Glomerular endothelial cell (primary cell): ENCODE measurements around the gene FMN2. TPM values are rescaled to one million over a fixed set of nuclear protein-coding genes. Genes with fewer than 3 reads are reported as not detected.

Experiments used
- DNase-seq: peaks from one replicate; pipeline ENCODE4 v3.0.0-alpha.2; 2011; ENCODE audit warnings: low read depth, low spot score; ENCODE audit errors: extremely low read depth
- total RNA-seq: library from RNA; depleted of rRNA; stranded (reverse); fragments of >200 nt; gene quantifications from 2 replicates; pipeline ENCODE4 v1.2.3, GENCODE V29; 2015

FMN2 gene
- total RNA-seq, 1 donor from 2014 or later: 7.5 TPM

DNA sequence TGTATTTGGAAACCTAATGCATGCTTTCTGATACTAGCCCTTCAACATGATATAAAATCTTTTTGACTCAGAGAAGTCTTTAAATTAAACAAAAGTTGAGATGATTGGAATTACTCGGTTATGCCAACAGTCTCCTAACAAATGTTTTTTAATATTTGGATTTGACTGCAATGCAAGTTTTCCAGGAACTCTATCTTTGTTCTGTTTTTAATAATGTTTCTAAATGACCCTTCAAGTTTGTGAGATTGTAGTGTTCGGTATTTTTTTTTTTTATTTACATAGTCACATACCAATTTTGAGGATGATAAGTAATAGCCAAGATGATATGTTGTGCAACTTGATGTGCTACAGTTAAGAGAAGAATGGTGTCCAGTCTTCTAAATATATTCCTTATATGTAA is 258.0 kb downstream of the FMN2 start:
- DNase-seq: no peak

DNA sequence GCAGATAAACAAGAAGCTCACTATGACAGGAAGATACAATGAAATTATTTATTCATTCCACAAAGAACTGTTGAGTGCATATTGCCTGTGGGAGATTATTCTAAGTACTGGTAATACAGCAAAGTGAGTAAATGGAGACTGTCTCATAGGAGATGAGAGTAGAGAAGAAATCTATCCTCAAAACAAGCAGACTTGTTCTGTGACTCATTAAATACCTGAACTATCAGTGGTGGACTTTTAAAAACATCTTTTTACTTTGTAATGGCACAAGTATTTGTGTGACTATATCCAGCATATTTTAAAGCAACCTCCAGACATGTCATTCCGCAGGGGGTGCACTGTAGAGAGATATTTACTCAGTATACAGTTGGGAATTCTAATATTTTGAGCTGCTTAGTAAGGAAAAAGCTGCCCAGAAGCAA is 259.2 kb downstream of the FMN2 start:
- no peak for DNase-seq

DNA sequence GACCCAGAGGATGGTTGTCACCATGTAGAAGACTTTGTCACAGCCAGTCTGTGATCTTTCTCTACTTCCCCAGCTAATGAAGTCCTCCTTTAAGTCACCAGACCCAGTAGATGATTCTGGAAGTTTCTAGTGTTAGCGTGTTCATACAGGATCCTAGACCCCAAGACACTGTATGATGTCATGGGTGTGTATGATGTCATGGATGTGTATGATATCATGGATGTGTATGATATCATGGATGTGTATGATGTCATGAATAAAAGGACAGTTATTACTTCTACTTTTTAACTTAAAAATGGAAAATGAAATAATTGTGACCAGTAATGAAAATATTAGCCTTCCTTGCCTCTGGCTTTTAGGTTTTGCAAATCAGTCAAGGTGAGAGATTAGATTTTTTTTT is 260.0 kb downstream of the FMN2 start:
- DNase-seq: no peak

DNA sequence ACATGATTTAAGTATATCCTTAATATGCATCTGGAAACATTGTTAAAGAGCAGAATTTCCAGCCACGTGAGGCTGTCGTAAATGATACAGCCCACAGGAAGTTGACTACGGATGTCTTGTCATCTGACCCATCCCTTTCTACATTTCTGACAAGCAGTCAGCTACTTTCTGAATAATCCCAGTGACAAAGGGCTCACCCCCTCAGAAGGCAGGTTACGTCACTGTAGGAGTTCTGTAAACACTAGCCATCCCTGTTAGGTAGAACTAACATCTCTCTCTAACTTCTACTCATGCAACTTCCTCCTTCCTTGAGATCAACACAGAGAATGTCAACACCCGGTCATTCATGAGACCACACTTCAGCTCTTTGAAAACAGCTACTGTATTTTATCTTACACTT is 261.1 kb downstream of the FMN2 start:
- DNase-seq: no peak

DNA sequence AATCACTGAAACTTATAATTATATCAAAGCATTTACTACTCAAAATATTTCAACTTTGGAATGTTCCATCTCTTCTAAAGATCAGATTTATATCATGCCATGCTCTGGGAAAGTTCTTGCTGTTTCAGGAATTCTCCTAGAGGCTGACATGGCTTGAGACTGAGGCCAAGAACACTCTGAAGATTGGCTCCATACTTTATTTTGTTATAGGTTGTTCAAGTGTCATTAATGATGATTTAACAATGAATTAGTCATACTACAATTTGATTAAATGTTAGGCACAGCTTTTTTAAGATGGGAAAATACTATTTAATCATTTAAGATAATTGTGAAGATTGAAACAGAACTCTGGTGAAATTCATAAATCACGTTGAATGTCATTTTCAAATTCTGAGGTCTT is 264.9 kb downstream of the FMN2 start:
- no peak for DNase-seq

DNA sequence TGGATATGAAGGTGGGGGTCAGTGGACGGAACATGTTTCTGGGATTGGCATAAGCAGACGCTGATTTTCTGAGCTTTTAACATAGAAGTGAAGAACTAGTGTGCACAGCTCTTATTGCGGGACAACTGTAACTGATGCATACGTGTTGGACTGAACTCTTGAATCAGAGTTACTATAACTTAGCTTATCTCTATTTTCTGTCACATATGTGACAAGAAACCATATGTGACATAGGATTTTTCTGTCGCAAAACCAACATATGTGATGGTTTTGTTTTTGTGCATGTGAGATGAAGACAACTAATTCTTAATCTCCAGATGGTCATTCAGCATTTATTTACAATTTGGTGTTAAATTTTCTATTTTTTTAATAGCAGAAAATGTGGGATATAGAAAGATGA is 270.4 kb downstream of the FMN2 start:
- no peak for DNase-seq

DNA sequence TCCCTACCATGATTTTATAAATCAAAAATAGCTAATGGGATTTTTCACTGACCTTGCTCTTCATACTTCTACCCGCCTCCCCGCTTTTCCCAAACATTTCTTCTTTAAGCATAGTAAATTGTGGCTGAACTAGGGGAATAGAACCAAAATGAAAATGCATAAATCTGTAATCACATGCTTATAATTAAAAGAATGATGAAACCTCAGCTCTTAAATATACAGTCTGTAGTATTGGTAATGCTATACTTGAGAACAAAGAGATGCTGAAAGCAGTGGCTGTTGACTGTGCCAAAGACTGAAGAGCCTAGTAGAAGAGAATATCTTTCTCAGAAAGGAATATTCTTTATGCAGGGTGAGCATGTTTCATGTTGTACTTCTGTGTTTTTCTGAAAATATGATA is 271.1 kb downstream of the FMN2 start:
- DNase-seq: no peak

DNA sequence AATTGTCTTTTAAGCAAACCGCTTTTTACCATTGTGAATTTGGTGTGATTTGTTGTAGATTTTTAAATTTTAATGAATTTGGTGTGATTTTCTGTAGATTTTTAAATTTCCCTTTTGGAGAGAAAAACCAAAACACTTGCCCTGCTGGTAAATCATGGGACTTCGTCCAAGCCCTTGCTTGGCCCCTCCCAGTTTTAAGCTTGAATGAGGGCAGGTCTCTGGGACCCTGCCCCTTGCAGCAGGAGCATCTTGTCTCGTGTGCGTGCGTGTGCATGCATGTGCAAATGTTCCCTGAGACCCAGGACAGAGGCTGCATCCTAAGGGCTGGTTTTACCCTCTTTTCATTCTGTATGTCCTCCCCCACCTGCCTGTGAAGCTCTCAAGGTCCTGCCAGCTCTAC is 271.6 kb downstream of the FMN2 start:
- no peak for DNase-seq

DNA sequence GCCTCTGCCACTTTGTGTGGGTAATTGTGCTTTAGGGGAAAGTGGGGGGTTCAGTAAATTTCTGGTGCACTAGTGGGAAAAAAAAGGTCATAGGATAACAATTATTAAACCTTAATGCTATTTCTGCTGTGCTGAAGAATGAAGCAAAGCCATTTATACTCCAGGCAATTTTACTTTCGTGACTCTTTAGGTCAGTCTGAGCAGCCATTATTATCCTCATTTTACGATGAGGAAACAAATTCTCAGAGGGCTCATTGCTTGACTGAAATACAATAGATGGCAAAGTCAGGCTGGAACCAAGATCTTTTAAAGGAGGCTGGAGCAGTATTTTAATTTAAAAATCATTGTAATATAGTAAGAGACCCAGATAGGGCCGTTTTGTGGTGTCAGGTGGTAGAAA is 272.2 kb downstream of the FMN2 start:
- no peak for DNase-seq

DNA sequence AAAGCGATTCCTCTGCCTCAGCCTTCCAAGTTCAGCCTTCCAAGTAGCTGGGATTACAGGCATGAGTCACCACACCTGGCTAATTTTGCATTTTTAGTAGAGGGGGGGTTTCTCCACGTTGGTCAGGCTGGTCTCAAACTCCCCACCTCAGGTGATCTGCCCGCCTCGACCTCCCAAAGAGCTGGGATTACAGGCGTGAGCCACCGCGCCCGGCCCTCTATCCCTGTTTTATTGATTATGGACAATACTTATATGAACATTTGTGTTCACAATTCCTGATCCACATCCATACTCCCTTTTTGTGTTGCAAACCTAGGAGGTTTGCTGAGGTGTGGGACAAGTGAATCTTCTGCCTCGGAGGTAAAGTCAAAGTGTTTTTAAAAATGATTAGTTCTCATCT is 275.0 kb downstream of the FMN2 start:
- DNase-seq: no peak

DNA sequence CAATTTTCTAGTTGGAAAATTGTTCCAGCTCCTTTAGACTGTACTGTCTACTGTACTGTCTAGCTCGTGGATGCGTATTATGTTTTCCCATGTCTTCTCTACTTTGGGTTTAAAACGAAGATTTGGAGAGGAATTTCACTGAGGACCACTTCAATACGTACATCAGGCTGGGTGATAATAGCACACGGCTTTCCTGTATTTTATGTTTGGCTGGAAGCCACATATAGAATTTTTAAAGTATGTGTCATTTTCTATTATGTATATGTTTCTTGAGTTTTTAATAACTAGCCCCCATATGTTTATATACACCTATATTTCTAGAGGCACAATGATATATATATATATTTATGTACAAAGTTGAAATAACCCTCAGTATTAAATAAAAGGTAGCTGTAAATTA is 293.9 kb downstream of the FMN2 start:
- no peak for DNase-seq

DNA sequence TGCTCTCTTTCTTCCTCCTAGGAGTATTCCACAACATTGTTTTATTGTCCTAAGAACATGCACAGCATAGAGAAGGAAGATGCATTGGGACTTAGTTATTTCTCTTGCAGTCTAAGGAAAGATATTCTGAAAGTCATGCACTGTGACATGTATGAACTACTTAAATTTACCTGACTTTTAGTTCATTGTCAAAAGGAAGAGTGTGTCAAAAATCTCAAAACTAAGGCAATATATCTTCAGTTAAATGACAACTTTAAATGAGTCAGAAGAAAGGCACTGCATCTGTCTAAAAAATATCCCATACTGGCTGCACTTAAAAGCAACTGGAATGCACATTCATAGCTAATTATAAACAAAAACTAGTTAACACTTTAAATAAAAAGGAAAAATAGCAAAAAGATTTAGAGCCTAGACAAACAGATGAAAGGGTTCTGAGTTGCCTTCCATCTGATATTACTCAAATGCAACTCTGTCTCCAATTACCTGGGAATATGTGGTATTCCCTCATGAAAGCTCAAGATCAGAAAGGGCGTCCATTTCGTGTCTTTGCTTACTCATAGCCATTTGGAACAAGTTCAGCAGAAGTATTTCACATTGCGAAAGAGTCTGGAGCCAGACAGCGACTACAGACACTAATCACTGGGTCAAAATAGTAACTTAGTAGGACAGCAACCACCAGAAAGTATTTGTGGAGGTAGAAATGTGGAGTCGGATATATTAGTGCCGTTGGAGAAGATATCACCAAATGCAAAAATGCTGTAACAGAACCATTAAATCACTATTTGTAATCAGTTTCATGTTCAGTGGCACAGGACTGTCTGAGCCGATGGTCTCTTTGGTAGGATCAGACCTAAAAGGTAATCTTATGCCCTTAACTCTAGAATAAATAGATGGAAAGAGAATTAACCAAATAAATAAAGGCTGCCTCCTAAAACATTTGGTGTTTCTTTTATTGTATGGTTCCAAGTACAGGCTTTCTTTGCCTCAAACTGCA is 294.6 kb downstream of the FMN2 start:
- DNase-seq: no peak

DNA sequence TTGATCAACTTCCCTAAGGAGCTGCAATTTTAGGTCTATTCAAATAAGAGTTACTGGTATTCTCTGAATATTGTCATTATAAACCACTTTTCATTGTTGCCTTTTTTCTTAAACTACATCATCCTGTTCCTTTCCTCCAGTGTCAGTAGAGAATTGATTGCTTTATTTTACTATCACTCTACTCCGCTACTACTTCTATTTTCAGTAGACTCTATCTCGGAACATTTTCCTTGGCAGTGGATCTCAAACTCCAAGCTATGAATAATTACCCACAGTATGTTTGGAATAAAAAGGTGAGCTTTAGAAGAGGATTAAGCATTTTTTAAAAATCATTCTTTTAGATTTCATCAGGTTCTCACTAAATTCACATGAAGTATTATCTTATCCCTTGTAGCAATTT is 295.4 kb downstream of the FMN2 start:
- DNase-seq: no peak

DNA sequence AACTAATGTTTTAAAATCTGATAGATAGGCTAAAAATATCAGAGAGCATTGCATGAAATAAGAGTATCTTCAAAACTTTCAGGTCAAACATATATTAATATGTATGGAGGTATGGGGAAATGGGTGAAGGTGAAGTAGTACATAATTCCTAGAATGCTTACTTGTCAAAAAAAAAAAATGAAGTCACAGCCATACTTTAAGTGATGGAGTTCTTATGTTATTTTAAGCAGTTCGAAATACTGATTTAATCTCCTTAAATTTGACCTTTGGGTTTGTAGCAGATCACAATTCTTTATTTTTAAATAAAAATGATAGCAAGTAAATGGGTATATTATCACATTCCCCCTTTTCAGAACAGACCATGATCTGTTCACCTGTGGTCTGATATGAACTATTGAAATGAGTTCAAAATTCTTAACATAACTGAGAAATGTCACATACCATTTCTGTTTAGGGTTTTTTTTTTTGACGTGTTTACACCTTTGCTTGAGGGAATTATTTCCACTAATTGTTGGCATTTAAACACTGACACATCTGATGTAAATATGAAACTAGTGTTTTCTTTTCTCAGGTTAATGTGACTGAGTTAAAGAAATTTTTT is 300.1 kb downstream of the FMN2 start:
- DNase-seq: no peak

DNA sequence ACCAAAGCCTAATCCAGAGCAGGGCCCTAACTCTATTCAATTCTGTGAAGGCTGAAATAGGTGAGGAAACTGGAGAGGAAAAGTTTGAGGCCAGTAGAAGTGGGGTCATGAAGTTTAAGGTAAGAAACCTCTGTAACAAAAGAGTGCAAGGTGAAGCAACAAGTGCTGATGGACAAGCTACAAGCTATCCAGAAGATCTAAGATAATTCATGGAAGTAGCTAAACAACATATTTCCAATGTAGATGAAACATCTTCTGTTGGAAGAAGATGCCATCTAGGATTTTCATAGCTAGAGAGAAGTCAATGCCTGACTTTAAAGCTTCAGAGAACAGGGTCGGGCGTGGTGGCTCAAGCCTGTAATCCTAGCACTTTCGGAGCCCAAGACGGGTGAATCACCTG is 302.7 kb downstream of the FMN2 start:
- no peak for DNase-seq

DNA sequence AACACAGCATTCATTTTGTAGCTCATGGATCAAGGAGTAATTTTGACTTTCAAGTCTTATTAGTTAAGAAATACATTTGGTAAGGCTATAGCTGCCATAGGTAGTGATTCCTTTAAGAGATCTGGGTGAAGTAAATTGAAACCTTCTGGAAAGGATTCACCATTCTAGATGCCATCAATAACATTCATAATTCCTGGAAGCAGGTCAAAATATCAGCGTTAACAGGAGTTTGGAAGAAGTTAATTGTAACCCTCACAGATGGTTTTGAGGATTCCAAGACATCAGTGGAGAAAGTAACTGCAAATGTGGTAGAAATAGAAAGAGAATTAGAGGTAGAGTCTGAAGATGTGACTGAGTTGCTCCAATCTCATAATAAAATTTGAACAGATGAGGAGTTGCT is 303.7 kb downstream of the FMN2 start:
- no peak for DNase-seq

DNA sequence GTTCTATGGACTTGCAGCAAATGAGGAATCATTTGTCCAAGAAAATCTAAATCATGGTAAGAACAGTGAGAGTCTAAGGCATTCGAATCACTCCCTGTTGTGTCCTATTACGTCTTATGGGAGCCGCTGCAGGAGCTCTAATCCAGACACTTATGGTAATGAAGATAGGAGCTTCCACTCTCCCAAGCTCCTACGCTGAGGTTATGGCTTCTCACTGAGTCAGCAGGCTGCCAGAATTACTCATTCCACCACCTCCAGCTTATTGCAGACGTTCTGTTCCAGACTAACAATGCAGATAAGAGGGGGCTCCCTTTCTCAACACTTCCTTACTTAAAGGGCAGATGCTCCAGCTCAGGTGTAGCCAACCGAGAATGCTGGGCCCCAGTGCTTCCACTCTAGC is 307.7 kb downstream of the FMN2 start:
- DNase-seq: no peak

DNA sequence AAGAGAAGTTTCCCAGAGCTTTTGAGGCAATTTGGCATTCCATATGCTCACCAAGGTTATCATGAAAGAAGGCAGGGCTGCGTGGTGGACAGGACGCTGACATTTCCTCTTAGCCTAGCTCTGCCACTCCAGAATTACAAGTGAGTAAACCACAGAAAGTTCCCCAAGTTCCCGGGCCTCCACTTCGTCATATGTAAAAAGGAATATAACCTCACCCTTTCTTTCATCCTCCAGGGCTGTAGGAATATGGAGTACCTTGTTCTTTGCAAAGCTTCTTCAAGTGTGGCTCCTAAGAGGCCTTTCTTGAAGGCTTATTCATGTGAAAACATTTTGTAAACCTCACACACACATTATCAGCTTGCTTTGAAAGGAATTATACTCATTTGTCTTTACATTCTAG is 310.0 kb downstream of the FMN2 start:
- no peak for DNase-seq

DNA sequence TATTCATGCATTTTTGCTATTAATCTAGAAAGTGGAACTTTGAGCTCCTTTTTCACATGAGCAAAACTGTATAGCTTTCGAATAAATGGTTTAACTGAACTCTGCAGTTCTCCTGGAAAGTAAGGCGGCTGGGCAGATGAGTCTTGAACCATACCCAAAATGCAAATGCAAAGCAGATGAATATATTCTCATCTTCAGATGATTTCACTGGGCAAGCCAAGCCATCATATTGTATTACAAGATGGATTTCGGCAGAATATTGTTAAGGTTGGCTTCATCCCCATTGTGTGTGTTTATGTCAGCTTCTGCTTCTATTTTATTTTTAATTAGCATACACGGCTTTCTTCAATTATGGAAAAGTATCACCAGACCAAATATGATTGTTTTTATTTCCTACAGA is 310.6 kb downstream of the FMN2 start:
- no peak for DNase-seq

DNA sequence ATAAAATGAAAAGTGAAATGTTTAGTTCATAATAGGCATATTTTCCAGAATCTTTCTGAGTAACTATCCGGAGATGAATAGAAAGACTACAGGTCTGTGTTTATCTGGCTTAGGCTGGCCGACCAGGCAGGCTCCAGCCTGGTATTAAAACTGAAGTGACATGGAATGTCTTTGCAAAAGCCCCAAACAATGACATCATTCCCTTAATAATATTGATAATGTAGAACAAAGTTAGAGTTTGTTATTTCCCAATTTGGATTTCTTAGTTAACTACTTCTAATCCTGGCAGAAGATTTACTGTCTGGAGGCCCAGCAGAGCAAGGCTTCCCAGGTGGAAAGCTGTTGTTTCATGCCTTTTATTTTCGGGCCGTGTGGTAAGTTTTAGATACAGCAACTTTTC is 312.6 kb downstream of the FMN2 start:
- no peak for DNase-seq

DNA sequence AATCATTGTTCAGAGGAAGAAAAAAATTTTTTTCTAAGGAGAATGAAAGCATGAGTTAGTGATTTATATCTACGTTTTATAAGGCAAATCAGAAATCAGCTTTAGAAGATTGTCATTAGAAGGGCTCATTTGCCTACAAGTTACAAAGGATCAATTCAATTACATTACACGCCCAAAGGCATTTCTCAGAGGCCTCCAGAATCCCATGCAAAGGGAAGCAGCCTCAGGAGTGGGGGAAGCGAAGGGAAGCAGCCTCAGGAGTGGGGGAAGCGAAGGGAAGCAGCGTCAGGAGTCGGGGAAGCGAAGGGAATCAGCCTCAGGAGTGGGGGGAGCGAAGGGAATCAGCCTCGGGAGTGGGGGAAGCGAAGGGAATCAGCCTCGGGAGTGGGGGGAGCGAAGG is 314.1 kb downstream of the FMN2 start:
- DNase-seq: no peak

DNA sequence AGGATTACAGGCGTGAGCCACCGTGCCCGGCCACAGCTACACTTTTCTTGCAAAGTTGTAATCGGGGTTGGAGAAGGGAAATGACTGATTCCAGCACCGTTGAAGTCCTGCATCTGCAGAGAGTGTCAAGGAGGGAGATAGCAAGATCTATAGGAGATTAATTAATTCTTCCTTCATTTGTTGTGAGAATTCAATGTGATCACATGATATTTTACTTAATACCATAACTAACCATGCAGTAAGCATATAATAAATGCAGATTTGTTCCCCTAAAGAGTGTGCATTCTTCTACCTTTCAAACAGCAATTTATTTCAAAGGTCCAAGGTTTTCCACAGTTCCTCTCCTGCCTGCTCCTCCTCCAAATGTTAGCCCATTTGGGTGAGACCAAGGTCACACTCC is 315.7 kb downstream of the FMN2 start:
- DNase-seq: no peak
